ENCODE data around the gene CX3CL1.

DNA sequence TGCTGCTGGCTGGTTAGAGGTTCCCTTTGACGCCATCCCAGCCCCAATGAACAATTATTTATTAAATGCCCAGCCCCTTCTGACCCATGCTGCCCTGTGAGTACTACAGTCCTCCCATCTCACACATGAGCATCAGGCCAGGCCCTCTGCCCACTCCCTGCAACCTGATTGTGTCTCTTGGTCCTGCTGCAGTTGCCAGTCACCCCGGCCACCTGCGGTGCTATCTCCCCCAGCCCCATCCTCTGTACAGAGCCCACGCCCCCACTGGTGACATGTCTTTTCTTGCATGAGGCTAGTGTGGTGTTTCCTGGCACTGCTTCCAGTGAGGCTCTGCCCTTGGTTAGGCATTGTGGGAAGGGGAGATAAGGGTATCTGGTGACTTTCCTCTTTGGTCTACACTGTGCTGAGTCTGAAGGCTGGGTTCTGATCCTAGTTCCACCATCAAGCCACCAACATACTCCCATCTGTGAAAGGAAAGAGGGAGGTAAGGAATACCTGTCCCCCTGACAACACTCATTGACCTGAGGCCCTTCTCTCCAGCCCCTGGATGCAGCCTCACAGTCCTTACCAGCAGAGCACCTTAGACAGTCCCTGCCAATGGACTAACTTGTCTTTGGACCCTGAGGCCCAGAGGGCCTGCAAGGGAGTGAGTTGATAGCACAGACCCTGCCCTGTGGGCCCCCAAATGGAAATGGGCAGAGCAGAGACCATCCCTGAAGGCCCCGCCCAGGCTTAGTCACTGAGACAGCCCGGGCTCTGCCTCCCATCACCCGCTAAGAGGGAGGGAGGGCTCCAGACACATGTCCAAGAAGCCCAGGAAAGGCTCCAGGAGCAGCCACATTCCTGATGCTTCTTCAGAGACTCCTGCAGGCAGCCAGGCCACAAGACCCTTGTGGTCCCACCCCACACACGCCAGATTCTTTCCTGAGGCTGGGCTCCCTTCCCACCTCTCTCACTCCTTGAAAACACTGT lies 11.3 kb downstream of the CX3CL1 start:
- TF ChIP-seq, protein P1, sequence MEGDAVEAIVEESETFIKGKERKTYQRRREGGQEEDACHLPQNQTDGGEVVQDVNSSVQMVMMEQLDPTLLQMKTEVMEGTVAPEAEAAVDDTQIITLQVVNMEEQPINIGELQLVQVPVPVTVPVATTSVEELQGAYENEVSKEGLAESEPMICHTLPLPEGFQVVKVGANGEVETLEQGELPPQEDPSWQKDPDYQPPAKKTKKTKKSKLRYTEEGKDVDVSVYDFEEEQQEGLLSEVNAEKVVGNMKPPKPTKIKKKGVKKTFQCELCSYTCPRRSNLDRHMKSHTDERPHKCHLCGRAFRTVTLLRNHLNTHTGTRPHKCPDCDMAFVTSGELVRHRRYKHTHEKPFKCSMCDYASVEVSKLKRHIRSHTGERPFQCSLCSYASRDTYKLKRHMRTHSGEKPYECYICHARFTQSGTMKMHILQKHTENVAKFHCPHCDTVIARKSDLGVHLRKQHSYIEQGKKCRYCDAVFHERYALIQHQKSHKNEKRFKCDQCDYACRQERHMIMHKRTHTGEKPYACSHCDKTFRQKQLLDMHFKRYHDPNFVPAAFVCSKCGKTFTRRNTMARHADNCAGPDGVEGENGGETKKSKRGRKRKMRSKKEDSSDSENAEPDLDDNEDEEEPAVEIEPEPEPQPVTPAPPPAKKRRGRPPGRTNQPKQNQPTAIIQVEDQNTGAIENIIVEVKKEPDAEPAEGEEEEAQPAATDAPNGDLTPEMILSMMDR (IDR thresholded peaks at IDR 0.05; ENCODE audit: insufficient read depth, low read length): no peak
- TF ChIP-seq GABPA (IDR thresholded peaks at IDR 0.05; ENCODE audit: low read depth): no peak
